H1 (cell line): ENCODE measurements around the gene RFNG. TPM values are rescaled to one million over a fixed set of nuclear protein-coding genes. Genes with fewer than 3 reads are reported as not detected.
A peak's percentile ranks its signal among the peaks of the same experiment; 100 is the strongest.

ENCODE experiments used
- CTCF ChIA-PET: fragments of 300-600 bp; sonication (Branson Sonifier 250); formaldehyde crosslinking; loops from one replicate; lab custom pipeline; 2021; ENCODE audit not compliant: partially characterized antibody; lab: Charles Lee
- POLR2A ChIA-PET: fragments of 300-600 bp; sonication (Branson Sonifier 250); formaldehyde crosslinking; loops from one replicate; lab custom pipeline; 2021; ENCODE audit warnings: inconsistent platforms; ENCODE audit not compliant: partially characterized antibody; lab: Charles Lee
- DNase-seq, 2 experiments: peaks; one replicate each; pipeline versions ENCODE4 v3.0.0 to v3.0.0-alpha.2; 2010 to 2022; ENCODE audit warnings: low spot score in 2 of 2, low read depth in 1 of 2, mixed read lengths in 1 of 2
- FAIRE-seq: peaks from 2 replicates; lab custom pipeline; 2011; peaks lifted over from hg19 to GRCh38; lab: Jason Lieb, UNC
- H2AFZ ChIP-seq: 2 replicates; pipeline ENCODE4 v1.8.1; 2012; ENCODE audit warnings: low read length, inconsistent platforms
- H2AK5ac ChIP-seq: 2 replicates; pipeline ENCODE4 v1.6.1; 2013; ENCODE audit warnings: low read depth, low read length
- H2BK120ac ChIP-seq: replicated peaks from 2 replicates; pipeline ENCODE3; 2013; ENCODE audit warnings: low read depth, low read length, inconsistent platforms
- H2BK12ac ChIP-seq: 2 replicates; pipeline ENCODE4 v1.6.1; 2013; ENCODE audit warnings: low read depth, low read length
- H2BK15ac ChIP-seq: 2 replicates; pipeline ENCODE4 v1.6.1; 2013; ENCODE audit warnings: low read length
- H2BK20ac ChIP-seq: 2 replicates; pipeline ENCODE4 v1.6.1; 2013; ENCODE audit warnings: low read length
- H2BK5ac ChIP-seq: 2 replicates; pipeline ENCODE4 v1.6.1; 2013; ENCODE audit warnings: low read depth, low read length
- H3K14ac ChIP-seq: 2 replicates; pipeline ENCODE4 v1.6.1; 2013; ENCODE audit warnings: inconsistent platforms; ENCODE audit not compliant: insufficient read length
- H3K18ac ChIP-seq: 2 replicates; pipeline ENCODE4 v1.6.1; 2013; ENCODE audit warnings: low read length; ENCODE audit errors: extremely low read depth
- H3K23ac ChIP-seq: 2 replicates; pipeline ENCODE4 v1.6.1; 2013; ENCODE audit warnings: inconsistent platforms; ENCODE audit not compliant: insufficient read length
- H3K23me2 ChIP-seq: 2 replicates; pipeline ENCODE4 v1.6.1; 2013; ENCODE audit warnings: low read depth, low read length
- H3K27ac ChIP-seq: 2 replicates; pipeline ENCODE4 v1.6.1; 2011; ENCODE audit warnings: low read depth, low read length, inconsistent platforms
- H3K27me3 ChIP-seq, 4 experiments: replicated peaks in 1 of 4; 1 replicate in 1 of 4; 2 replicates in 3 of 4; pipeline versions ENCODE4 v1.6.1 to v1.8.1; 2011 to 2013; ENCODE audit warnings: low read length in 3 of 4, mild to moderate bottlenecking in 3 of 4, inconsistent platforms in 2 of 4, mixed read lengths in 2 of 4, moderate library complexity in 1 of 4; ENCODE audit not compliant: control insufficient read depth in 3 of 4, insufficient read depth in 3 of 4; ENCODE audit errors: extremely low read depth in 1 of 4
- H3K36me3 ChIP-seq, 4 experiments: 2 replicates each; pipeline versions ENCODE4 v1.6.1 to v1.8.1; 2011 to 2013; ENCODE audit warnings: mild to moderate bottlenecking in 4 of 4, low read length in 3 of 4, moderate library complexity in 2 of 4, control low read depth in 1 of 4, inconsistent platforms in 1 of 4; ENCODE audit not compliant: insufficient read depth in 4 of 4, control insufficient read depth in 2 of 4
- H3K4ac ChIP-seq: replicated peaks from 2 replicates; pipeline ENCODE3; 2013; ENCODE audit warnings: low read length, low read depth, mixed read lengths, inconsistent platforms; ENCODE audit not compliant: insufficient read length
- H3K4me1 ChIP-seq, 4 experiments: replicated peaks in 1 of 4; 1 replicate in 1 of 4; 2 replicates in 3 of 4; pipeline versions ENCODE4 v1.6.1 to v1.8.1; 2011 to 2013; ENCODE audit warnings: low read length in 3 of 4, inconsistent platforms in 2 of 4, mixed read lengths in 1 of 4; ENCODE audit not compliant: insufficient read depth in 4 of 4, control insufficient read depth in 3 of 4
- H3K4me2 ChIP-seq, 2 experiments: 2 replicates each; pipeline versions ENCODE4 v1.6.1 to v1.8.1; 2011 to 2013; ENCODE audit warnings: low read depth in 2 of 2, low read length in 2 of 2, control low read depth in 1 of 2, inconsistent platforms in 1 of 2, mild to moderate bottlenecking in 1 of 2; ENCODE audit not compliant: insufficient read depth in 1 of 2
- H3K4me3 ChIP-seq, 4 experiments: fragments of 200-600, 300-600 bp in 1 of 4; sonication (generic), shearing (Covaris generic), sonication (Bioruptor Twin) in 1 of 4; 2 replicates each; pipeline versions ENCODE4 v1.5.1 to v1.8.1; 2011 to 2016; ENCODE audit warnings: low read length in 4 of 4, low read depth in 3 of 4, control low read depth in 2 of 4, inconsistent platforms in 2 of 4, mild to moderate bottlenecking in 2 of 4, mixed read lengths in 1 of 4, moderate library complexity in 1 of 4; ENCODE audit not compliant: insufficient read depth in 2 of 4; ENCODE audit errors: extremely low read depth in 1 of 4
- H3K56ac ChIP-seq: replicated peaks from 2 replicates; pipeline ENCODE3; 2013; ENCODE audit warnings: low read depth, mild to moderate bottlenecking, mixed read lengths, low read length, inconsistent platforms; ENCODE audit not compliant: insufficient read length
- H3K79me1 ChIP-seq: 2 replicates; pipeline ENCODE4 v1.6.1; 2013; ENCODE audit warnings: low read depth, low read length, control low read depth
- H3K79me2 ChIP-seq, 2 experiments: 2 replicates each; pipeline versions ENCODE4 v1.6.1 to v1.8.1; 2012 to 2013; ENCODE audit warnings: low read length in 2 of 2, mild to moderate bottlenecking in 2 of 2, inconsistent platforms in 1 of 2; ENCODE audit not compliant: insufficient read depth in 2 of 2, control insufficient read depth in 1 of 2
- H3K9ac ChIP-seq, 4 experiments: replicated peaks in 1 of 4; 1 replicate in 1 of 4; 2 replicates in 3 of 4; pipeline versions ENCODE4 v1.6.1 to v1.8.1; 2011 to 2013; ENCODE audit warnings: low read depth in 3 of 4, low read length in 3 of 4, control low read depth in 2 of 4, mild to moderate bottlenecking in 2 of 4, moderate library complexity in 2 of 4, inconsistent platforms in 1 of 4; ENCODE audit errors: extremely low read depth in 1 of 4
- H3K9me3 ChIP-seq, 2 experiments: 2 replicates each; pipeline versions ENCODE4 v1.6.1 to v1.8.1; 2012 to 2013; ENCODE audit warnings: mild to moderate bottlenecking in 2 of 2, moderate library complexity in 2 of 2, control low read depth in 1 of 2, inconsistent platforms in 1 of 2, low read depth in 1 of 2, low read length in 1 of 2, mixed read lengths in 1 of 2; ENCODE audit not compliant: insufficient read depth in 2 of 2
- H4K20me1 ChIP-seq, 2 experiments: replicated peaks in 1 of 2; 2 replicates each; pipeline versions ENCODE3 to v1.8.1; 2011 to 2013; ENCODE audit warnings: inconsistent platforms in 2 of 2, low read length in 2 of 2, mild to moderate bottlenecking in 1 of 2; ENCODE audit not compliant: insufficient read depth in 2 of 2, control insufficient read depth in 1 of 2
- H4K5ac ChIP-seq: 2 replicates; pipeline ENCODE4 v1.6.1; 2013; ENCODE audit warnings: low read length, low read depth, mixed read lengths, inconsistent platforms; ENCODE audit not compliant: insufficient read length
- H4K8ac ChIP-seq: 2 replicates; pipeline ENCODE4 v1.8.0; 2013; ENCODE audit warnings: mild to moderate bottlenecking, moderate library complexity, low read length, inconsistent platforms; ENCODE audit not compliant: insufficient read depth; ENCODE audit errors: extremely low read depth
- H4K91ac ChIP-seq: replicated peaks from 2 replicates; pipeline ENCODE3; 2013; ENCODE audit warnings: low read length, mixed read lengths, inconsistent platforms; ENCODE audit not compliant: insufficient read length
- HDAC2 ChIP-seq, 2 experiments: fragments of 300-600 bp in 1 of 2; sonication (generic) in 1 of 2; IDR thresholded peaks; 2 replicates each; pipeline ENCODE4 v1.6.1; 2011 to 2012; ENCODE audit warnings: low read depth in 2 of 2, low read length in 2 of 2, mild to moderate bottlenecking in 2 of 2, moderate library complexity in 2 of 2, borderline replicate concordance in 1 of 2, inconsistent platforms in 1 of 2
- POLR2A ChIP-seq, 2 experiments: IDR thresholded peaks; 1 replicate in 1 of 2; 2 replicates in 1 of 2; pipeline ENCODE4 v1.6.1; 2011; ENCODE audit warnings: low read depth in 2 of 2, low read length in 2 of 2, mild to moderate bottlenecking in 2 of 2; ENCODE audit errors: control extremely low read depth in 1 of 2
- YY1 ChIP-seq: IDR thresholded peaks from 2 replicates; pipeline ENCODE4 v1.6.1; 2011; ENCODE audit warnings: low read depth, mild to moderate bottlenecking, low read length
- WGBS, 2 experiments: shearing (Covaris generic) in 1 of 2; methylation state at CpG; one replicate each; pipeline versions ENCODE4 v1.1.6 to v1.1.7; 2013 to 2015; ENCODE audit warnings: low lambda C conversion rate in 2 of 2, mixed read lengths in 2 of 2, inconsistent platforms in 1 of 2, low coverage in 1 of 2, missing lambda C conversion rate in 1 of 2; ENCODE audit not compliant: insufficient replicate concordance in 2 of 2, insufficient coverage in 1 of 2, insufficient read length in 1 of 2; ENCODE audit errors: extremely low coverage in 1 of 2, missing lambda C conversion rate in 1 of 2; 5-methylcytosine and 5-hydroxymethylcytosine counted together
- polyA plus RNA-seq, 7 experiments: library from polyadenylated mRNA; depleted of rRNA in 3 of 7; stranded (reverse) in 5 of 7; unstranded in 2 of 7; fragments of >200 nt in 5 of 7; fragments of 200-250 nt in 2 of 7; gene quantifications; 1 replicate in 5 of 7; 2 replicates in 1 of 7; 4 replicates in 1 of 7; pipeline versions ENCODE4 v1.2.1 to v1.2.3, GENCODE V29; 2011 to 2013; ENCODE audit warnings: missing spikeins in 2 of 7, mixed read lengths in 2 of 7
- total RNA-seq: library from RNA; stranded (reverse); fragmentation: NEBNext Ultra II Directional; extraction: Animal tissue kit (Norgen Biotek cat#: 25700); gene quantifications from 2 replicates; pipeline ENCODE4 v1.2.1, GENCODE V29; 2021

Gene RFNG
- total and polyA plus RNA-seq, 2 of the 8 experiments (the other 6 are each of a cell fraction or from before 2014, with no cell fraction given), result 26.7 to 28.4 TPM

- Histone ChIP-seq H2BK15ac (no peak overlapping the region), H3K79me1 (peaks cover 5% of the 10 kb centered on the region), H3K14ac (no peak overlapping the region), H3K4ac (no peak overlapping the region), H3K9ac (no peak overlapping the region), H4K5ac (no peak overlapping the region), H3K4me3 (no peak overlapping the region), H4K91ac (no peak overlapping the region), H3K4me2 (no peak overlapping the region), H3K27ac (no peak overlapping the region), H3K79me2 (no peaks in the 10 kb centered on the region), H2BK20ac (no peak overlapping the region), H3K18ac (no peak overlapping the region), H3K4me1 (no peaks in the 10 kb centered on the region), H2BK120ac (no peak overlapping the region), H4K8ac (no peak overlapping the region), H3K56ac (no peak overlapping the region), H3K23me2 (no peaks in the 10 kb centered on the region), H2AFZ (no peak overlapping the region), H2BK12ac (no peak overlapping the region), H4K20me1 (peaks cover 24 to 39% of the 10 kb centered on the region in 2 experiments), H2BK5ac (no peak overlapping the region), H3K23ac (no peak overlapping the region), H3K27me3 (no peaks in the 10 kb centered on the region), H3K9me3 (no peaks in the 10 kb centered on the region), H3K36me3 (peaks cover 40 to 64% (median 51%) of the 10 kb centered on the region in 4 experiments), H2AK5ac (no peak overlapping the region)
- FAIRE-seq (no peak), DNase-seq (no peak)
- ChIA-PET POLR2A (interaction anchor here (0.9 to 12.5 kb wide), 8 partner anchors 10 to 27 kb away, joined by 3 to 105 read pairs (median 4); partner anchors contain the start of genes FASN and GPS1), CTCF (interaction anchor here (0.7 to 1.3 kb wide), 4 partner anchors 11 to 49 kb away, joined by 3 read pairs; no protein-coding TSS in a partner anchor)
- WGBS, 2 experiments, result 96% methylated on average over 26 of the region's 47 CpGs; no CpG with 5 or more reads in 1 of the 2 experiments
- TF ChIP-seq HDAC2 (IDR thresholded peaks at IDR 0.05; ENCODE audit: borderline replicate concordance in 1 of 2, low read depth in 2 of 2, low read length in 2 of 2), result no peak
- TF ChIP-seq POLR2A (IDR thresholded peaks at IDR 0.05; ENCODE audit: control extremely low read depth in 1 of 2, low read depth in 2 of 2, low read length in 2 of 2), result peak in 1 of 2 experiments; percentile 42; a peak in 1 of 3 replicates
- TF ChIP-seq YY1, result no peak
Observed at GRCh38 chr17:82079001-82079677, 27.5 kb upstream of the RFNG start.
